Neuron (in vitro differentiated cells): ENCODE data around the gene ITPR2.

Source experiments
- H2AFZ ChIP-seq: one replicate; pipeline ENCODE4 v1.6.1; 2013; ENCODE audit warnings: low read depth, mild to moderate bottlenecking, inconsistent platforms, low read length, moderate library complexity
- H3K27me3 ChIP-seq: one replicate; pipeline ENCODE4 v1.6.1; 2013; ENCODE audit warnings: low read length; ENCODE audit not compliant: insufficient read depth
- H3K36me3 ChIP-seq: one replicate; pipeline ENCODE4 v1.6.1; 2013; ENCODE audit warnings: low read length; ENCODE audit not compliant: insufficient read depth
- H3K4me1 ChIP-seq: one replicate; pipeline ENCODE4 v1.6.1; 2013; ENCODE audit warnings: low read length; ENCODE audit not compliant: insufficient read depth
- H3K4me3 ChIP-seq: 2 replicates; pipeline ENCODE4 v1.5.1; 2013; ENCODE audit warnings: mild to moderate bottlenecking, low read length, moderate library complexity
- H3K9me3 ChIP-seq: one replicate; pipeline ENCODE4 v1.6.1; 2013; ENCODE audit warnings: low read length

Gene ITPR2

DNA sequence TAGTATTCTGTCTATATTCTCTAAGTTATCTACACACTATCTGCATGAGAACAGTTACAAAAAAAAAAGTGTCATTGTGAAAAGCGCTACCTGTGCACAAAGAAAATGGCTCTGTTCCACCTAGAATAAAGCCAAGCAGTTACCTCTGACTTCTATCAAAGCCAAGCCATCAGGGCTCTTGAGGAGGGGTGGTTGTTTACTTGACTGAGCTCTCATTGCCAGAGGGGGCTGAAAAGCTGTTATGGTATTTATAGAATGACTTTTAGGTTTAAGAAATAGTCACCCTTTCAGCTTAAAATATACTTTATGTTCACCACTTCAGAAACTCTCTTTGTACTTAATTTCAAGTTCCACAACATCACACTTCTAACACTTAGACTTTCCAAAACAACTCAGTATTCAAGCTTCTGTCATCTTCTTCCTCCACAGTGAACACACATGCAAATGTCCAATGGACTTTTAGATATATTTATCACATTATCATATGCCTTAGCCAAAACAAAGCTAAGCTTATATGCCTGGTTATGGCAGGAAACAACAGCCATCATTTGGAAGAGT lies 7.5 kb downstream of the ITPR2 start:
- H3K4me1 ChIP-seq: no peaks in the 10 kb centered on the region
- H3K9me3 ChIP-seq: no peaks in the 10 kb centered on the region
- no peaks in the 10 kb centered on the region for H3K36me3 ChIP-seq
- no peak overlapping the region for H2AFZ ChIP-seq
- no peaks in the 10 kb centered on the region for H3K27me3 ChIP-seq
- H3K4me3 ChIP-seq: no peak overlapping the region

GRCh38 chr12:26823390-26823789 lies 9.6 kb downstream of the ITPR2 start:
- Histone ChIP-seq H3K36me3 (no peaks in the 10 kb centered on the region), H3K4me3 (no peak overlapping the region), H3K4me1 (no peaks in the 10 kb centered on the region), H3K9me3 (no peaks in the 10 kb centered on the region), H3K27me3 (no peaks in the 10 kb centered on the region), H2AFZ (no peak overlapping the region)

GRCh38 chr12:26822026-26822425 lies 11.0 kb downstream of the ITPR2 start:
- Histone ChIP-seq H3K4me1 (no peaks in the 10 kb centered on the region), H3K4me3 (no peak overlapping the region), H3K27me3 (no peaks in the 10 kb centered on the region), H3K36me3 (no peaks in the 10 kb centered on the region), H3K9me3 (no peaks in the 10 kb centered on the region), H2AFZ (no peak overlapping the region)

- Histone ChIP-seq H3K9me3 (no peaks in the 10 kb centered on the region), H3K4me3 (no peak overlapping the region), H3K36me3 (no peaks in the 10 kb centered on the region), H3K27me3 (no peaks in the 10 kb centered on the region), H3K4me1 (no peaks in the 10 kb centered on the region), H2AFZ (no peak overlapping the region)
These were observed 11.7 kb downstream of the ITPR2 start for GRCh38 chr12:26821212-26821701.

GRCh38 chr12:26818636-26819035 lies 14.4 kb downstream of the ITPR2 start:
- H3K4me1 ChIP-seq: no peaks in the 10 kb centered on the region
- H3K27me3 ChIP-seq: no peaks in the 10 kb centered on the region
- no peak overlapping the region for H3K4me3 ChIP-seq
- H3K36me3 ChIP-seq: no peaks in the 10 kb centered on the region
- H2AFZ ChIP-seq: no peak overlapping the region
- H3K9me3 ChIP-seq: no peaks in the 10 kb centered on the region

DNA sequence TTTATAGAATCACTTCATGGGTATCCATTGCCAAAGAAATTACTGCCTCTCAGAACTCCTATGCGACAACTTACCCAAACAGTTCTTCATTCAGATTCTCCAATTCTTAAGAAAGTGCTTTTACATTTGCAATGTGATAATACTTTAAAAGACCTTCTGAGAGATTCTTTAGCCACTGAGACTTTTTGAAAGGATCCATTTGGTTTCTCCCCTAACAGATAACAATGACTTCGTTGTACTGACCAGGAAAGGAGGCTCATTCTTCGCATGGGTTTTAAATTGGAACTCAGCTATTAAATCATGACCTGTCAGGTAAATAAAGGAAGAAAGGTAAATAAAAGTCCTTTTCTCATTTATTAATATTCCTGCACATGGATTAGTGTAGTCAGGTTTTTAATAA lies 14.8 kb downstream of the ITPR2 start:
- no peak overlapping the region for H2AFZ ChIP-seq
- H3K4me3 ChIP-seq: no peak overlapping the region
- H3K9me3 ChIP-seq: no peaks in the 10 kb centered on the region
- H3K27me3 ChIP-seq: no peaks in the 10 kb centered on the region
- H3K4me1 ChIP-seq: no peaks in the 10 kb centered on the region
- no peaks in the 10 kb centered on the region for H3K36me3 ChIP-seq

DNA sequence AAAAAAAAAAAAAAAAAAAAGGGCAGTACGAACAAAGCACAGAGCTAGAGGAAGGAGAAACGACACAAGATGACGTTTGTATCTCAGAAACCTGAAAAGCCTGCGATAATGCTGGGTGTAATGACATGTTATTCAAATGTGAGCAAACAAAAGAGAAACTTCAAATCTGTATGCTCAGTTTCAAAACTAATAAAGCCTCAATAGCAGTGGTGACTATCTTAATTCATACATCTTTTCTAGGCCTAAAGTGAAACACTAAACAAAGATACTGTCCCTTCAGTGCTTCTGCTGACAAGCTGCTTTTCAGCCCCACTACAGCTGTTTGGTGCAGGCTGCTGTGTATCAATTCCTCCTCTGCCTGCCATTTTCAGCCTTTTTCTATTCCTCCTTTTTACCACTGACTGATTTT lies 15.8 kb downstream of the ITPR2 start:
- Histone ChIP-seq H3K4me1 (no peaks in the 10 kb centered on the region), H3K4me3 (no peak overlapping the region), H3K36me3 (no peaks in the 10 kb centered on the region), H3K9me3 (no peaks in the 10 kb centered on the region), H2AFZ (no peak overlapping the region), H3K27me3 (no peaks in the 10 kb centered on the region)

GRCh38 chr12:26813812-26814211 lies 19.2 kb downstream of the ITPR2 start:
- Histone ChIP-seq H3K4me1 (peaks cover 8% of the 10 kb centered on the region), H3K36me3 (no peaks in the 10 kb centered on the region), H3K4me3 (no peak overlapping the region), H2AFZ (no peak overlapping the region), H3K27me3 (no peaks in the 10 kb centered on the region), H3K9me3 (no peaks in the 10 kb centered on the region)

GRCh38 chr12:26810330-26810729 lies 22.7 kb downstream of the ITPR2 start:
- Histone ChIP-seq H3K4me3 (no peak overlapping the region), H3K27me3 (no peaks in the 10 kb centered on the region), H3K9me3 (no peaks in the 10 kb centered on the region), H3K36me3 (no peaks in the 10 kb centered on the region), H3K4me1 (peaks cover 8% of the 10 kb centered on the region), H2AFZ (no peak overlapping the region)

- Histone ChIP-seq H3K9me3 (no peaks in the 10 kb centered on the region), H3K36me3 (no peaks in the 10 kb centered on the region), H2AFZ (no peak overlapping the region), H3K4me1 (peaks cover 8% of the 10 kb centered on the region), H3K4me3 (no peak overlapping the region), H3K27me3 (no peaks in the 10 kb centered on the region)
These were observed 23.2 kb downstream of the ITPR2 start for GRCh38 chr12:26809611-26810285.

DNA sequence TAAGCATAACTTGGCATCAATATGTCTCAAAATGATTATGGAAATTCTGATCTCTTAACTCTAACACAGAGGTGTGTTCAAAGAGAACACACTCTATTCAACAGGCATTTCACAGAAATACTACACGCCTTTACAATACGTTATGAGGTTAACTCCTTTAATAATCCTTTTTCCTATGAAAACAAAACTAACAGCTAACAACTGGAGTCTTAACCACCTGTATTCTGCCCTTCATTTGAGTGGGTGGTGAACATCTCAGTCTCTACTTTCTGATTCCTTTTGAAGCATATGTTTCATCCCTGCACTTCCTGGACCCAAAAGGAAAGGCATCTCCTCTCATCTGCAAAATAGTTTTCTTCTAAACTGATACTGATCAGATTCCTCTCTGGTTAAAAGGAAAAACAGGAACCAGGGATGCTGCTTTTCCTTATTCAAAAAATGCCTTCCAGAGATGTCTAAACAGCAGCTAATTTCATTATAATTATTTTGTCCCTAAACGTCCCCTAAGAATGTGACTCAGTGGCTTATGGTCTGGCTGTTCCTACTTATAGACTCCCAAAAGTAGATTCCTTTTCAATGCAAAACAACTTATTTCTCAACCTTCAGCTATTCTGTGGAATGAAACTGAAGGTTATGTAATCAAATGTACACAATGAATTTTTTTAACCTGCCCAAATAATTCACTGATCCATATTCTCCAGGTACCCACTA lies 24.1 kb downstream of the ITPR2 start:
- H2AFZ ChIP-seq: no peak overlapping the region
- H3K4me3 ChIP-seq: no peak overlapping the region
- no peaks in the 10 kb centered on the region for H3K9me3 ChIP-seq
- H3K36me3 ChIP-seq: no peaks in the 10 kb centered on the region
- H3K27me3 ChIP-seq: no peaks in the 10 kb centered on the region
- H3K4me1 ChIP-seq: peaks cover 8% of the 10 kb centered on the region

DNA sequence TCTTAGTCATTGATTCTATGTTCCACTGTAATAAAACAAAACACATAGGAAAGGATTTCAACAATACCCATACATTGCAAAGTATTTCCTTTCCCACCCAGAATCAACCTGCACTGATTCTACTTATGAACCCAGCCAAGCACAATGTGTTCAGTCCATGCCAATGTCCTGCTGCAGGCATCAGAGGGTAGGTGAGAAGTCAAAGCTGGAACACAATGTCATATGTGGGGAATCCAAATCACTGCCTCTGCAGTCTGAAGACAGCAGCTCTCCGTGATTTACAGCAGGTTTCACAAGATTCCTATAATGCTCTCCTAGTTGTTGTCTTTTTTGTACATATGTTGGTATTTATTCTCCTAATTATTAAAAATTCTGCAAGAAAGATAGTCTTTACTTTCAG lies 25.7 kb downstream of the ITPR2 start:
- Histone ChIP-seq H3K4me3 (no peak overlapping the region), H3K27me3 (no peaks in the 10 kb centered on the region), H2AFZ (no peak overlapping the region), H3K36me3 (no peaks in the 10 kb centered on the region), H3K9me3 (no peaks in the 10 kb centered on the region), H3K4me1 (peaks cover 8% of the 10 kb centered on the region)

- Histone ChIP-seq H3K4me1 (peaks cover 8% of the 10 kb centered on the region), H3K4me3 (no peak overlapping the region), H3K9me3 (peaks cover 1% of the 10 kb centered on the region), H3K27me3 (no peaks in the 10 kb centered on the region), H2AFZ (no peak overlapping the region), H3K36me3 (no peaks in the 10 kb centered on the region)
These were observed 26.4 kb downstream of the ITPR2 start for GRCh38 chr12:26806556-26806955.
